Measurements from ENCODE around the gene MUC7. TPM values are rescaled to one million over a fixed set of nuclear protein-coding genes. Genes with fewer than 3 reads are reported as not detected.

The MUC7 gene
- total RNA-seq, 2 experiments from 2014 or later, result not detected

DNA sequence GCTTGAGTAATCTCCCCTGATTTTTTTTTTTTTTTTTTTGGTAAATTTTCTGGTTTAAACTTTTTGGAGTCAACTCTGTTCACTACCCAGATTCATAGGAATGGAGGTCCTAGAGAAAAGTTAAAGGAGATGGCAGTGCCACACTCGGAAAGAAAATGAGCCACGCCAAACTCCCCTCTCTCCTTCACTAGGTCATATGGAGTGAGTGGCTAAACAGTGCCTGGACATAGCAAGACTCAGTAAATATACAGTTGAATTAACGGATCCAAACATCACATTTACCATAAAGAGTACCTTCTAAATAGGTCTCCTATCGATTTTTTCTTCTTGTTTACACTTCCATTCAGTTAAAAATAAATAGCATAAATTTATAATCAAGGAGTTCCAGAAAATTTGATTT, 32.7 kb downstream of the MUC7 start:
- Mint-ChIP-seq H3K9me3 (no peaks in the 10 kb centered on the region), H3K36me3 (ENCODE audit: low read depth) (no peaks in the 10 kb centered on the region), H3K27ac (no peak overlapping the region), H3K4me3 (no peak overlapping the region), H3K4me1 (ENCODE audit: low read depth) (no peaks in the 10 kb centered on the region), H3K27me3 (ENCODE audit: low read depth) (no peaks in the 10 kb centered on the region)
- CTCF ChIA-PET, result interaction anchor here (1.3 kb wide), 1 partner anchor 12 kb away, joined by 4 read pairs; no protein-coding TSS in a partner anchor
- intact Hi-C loops (cut with micrococcal nuclease), result loop anchor here (1.0 to 10.0 kb wide), 5 partner anchors 55 to 815 kb away; no protein-coding TSS in a partner anchor
- DNase-seq, result no peak

DNA sequence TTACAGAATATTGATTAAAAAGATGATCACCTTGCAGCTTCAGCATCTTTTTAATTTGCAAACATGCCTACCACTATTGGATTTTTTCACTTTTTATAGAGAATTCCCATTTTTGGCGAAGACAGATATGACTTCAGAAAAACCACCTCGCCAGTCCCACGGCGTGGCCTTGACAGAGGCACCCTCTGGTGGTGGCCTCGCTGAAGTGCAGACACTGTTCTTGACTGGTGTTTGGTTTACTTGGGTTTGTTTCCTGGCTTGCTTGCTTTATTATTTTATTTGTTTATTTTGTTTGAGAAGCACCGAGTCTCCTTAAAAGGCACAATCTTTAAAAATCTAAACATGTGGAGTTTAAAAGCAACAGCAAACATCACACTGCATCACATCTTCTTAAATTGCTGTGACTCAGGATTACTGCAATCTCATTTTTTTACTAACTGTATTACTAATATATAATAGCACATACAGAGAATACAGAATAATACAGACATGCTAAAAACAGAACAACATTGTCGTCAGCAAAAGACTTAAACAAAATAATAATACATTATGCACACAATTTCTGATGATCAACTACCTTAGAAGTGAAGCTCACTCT, 33.3 kb downstream of the MUC7 start:
- Mint-ChIP-seq H3K4me1 (ENCODE audit: low read depth) (no peaks in the 10 kb centered on the region), H3K36me3 (ENCODE audit: low read depth) (no peaks in the 10 kb centered on the region), H3K9me3 (no peaks in the 10 kb centered on the region), H3K27ac (no peak overlapping the region), H3K4me3 (no peak overlapping the region), H3K27me3 (ENCODE audit: low read depth) (no peaks in the 10 kb centered on the region)
- CTCF ChIA-PET, result interaction anchor here (1.3 kb wide), 1 partner anchor 11 kb away, joined by 4 read pairs; no protein-coding TSS in a partner anchor
- DNase-seq, result peak; percentile 64
- intact Hi-C loops (cut with micrococcal nuclease), result loop anchor here (1.0 to 10.0 kb wide), 5 partner anchors 54 to 816 kb away; no protein-coding TSS in a partner anchor

DNA sequence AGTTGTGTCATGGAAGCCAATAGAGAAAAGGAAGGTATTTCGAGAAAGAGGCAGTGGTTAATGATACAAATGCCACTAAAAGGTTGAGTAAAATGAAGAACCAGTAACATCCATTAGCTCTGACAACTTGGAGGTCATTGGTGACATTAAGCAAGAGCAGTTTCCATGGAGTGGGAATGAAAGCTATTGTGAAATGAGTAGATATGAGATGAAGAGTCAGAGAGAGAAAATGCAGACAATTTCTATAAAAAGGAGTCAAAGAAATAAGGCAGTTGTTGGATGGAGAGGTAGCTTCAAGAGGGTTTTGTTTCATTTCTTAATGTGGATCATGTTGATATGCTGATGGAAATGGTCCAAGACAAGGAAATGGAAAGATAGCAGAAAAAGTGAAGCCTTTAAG, 36.8 kb downstream of the MUC7 start:
- Mint-ChIP-seq H3K4me3 (no peak overlapping the region), H3K9me3 (no peaks in the 10 kb centered on the region), H3K4me1 (ENCODE audit: low read depth) (no peaks in the 10 kb centered on the region), H3K27ac (no peak overlapping the region), H3K27me3 (ENCODE audit: low read depth) (peaks cover 8% of the 10 kb centered on the region), H3K36me3 (ENCODE audit: low read depth) (no peaks in the 10 kb centered on the region)
- CTCF ChIA-PET, result no interaction called here
- intact Hi-C loops (cut with micrococcal nuclease), result loop anchor here (5.0 to 10.0 kb wide), 2 partner anchors 254 to 326 kb away; no protein-coding TSS in a partner anchor
- no peak for DNase-seq

DNA sequence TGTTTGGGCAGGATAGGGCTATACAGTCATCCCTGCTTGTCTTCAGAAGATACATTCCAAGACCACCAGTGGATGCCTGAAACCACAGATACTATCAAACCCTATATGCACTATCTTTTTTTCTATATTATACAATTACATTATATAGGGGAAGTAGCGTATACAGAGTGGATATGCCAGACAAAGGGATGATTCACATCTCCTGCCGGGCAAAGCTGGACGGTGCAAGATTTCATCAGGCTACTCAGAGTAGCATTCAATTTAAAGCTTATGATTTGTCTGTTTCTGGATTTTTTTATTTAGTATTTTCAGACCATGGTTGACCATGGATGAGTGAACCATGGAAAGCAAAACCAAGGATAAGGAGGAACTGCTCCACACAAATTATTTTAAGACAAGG, 39.4 kb downstream of the MUC7 start:
- CTCF ChIA-PET, result interaction anchor here (0.5 to 0.9 kb wide), 3 partner anchors 332 to 992 kb away, joined by 3 read pairs; no protein-coding TSS in a partner anchor
- no peak overlapping the region for H3K4me3 Mint-ChIP-seq
- no peak for DNase-seq
- no peaks in the 10 kb centered on the region for H3K36me3 Mint-ChIP-seq (ENCODE audit: low read depth)
- no peak overlapping the region for H3K27ac Mint-ChIP-seq
- intact Hi-C loops (cut with micrococcal nuclease), result no loop called here
- H3K27me3 Mint-ChIP-seq (ENCODE audit: low read depth), result peaks cover 8% of the 10 kb centered on the region
- H3K4me1 Mint-ChIP-seq (ENCODE audit: low read depth), result no peaks in the 10 kb centered on the region
- no peaks in the 10 kb centered on the region for H3K9me3 Mint-ChIP-seq

DNA sequence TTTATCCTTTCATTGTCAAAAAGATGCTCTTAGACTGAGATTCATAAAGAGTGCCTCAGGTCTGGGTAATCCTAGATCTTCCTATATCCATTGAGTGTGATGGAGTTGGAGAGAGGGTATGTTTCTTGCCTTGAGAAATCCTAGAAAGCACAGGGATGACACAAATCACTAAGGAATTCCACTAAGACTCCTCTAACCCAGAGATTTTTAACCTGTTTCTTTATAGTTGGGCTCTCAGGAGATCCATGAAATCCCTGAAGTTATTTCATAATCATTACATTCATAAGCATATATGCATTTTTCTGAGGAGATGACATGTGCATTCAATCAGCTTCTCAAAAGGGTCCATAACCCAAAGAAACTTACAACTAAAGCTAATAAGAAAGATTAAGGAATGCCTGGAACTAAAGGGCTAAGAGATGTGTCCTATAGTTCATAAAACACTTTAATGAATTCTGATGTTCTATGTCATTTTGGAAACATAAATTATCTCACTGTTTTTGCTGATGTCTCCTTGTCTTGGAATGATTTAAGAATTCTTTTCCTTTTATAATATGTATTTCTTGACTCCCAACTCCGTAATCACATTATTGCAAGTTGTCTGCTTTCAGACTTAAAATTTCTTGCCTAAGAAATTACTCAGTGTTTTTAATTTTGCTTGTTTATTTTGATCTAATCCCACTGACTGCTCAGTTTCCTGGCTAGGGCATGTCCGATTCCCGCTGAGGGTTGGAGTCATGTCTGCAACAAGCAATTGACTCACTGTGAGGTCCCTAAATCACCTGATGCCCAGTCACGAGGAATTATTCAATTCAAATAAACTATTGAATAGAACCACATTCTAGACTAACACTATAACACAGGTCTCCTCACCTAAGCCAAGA, 43.6 kb downstream of the MUC7 start:
- no peak overlapping the region for H3K4me3 Mint-ChIP-seq
- H3K36me3 Mint-ChIP-seq (ENCODE audit: low read depth), result no peaks in the 10 kb centered on the region
- H3K27ac Mint-ChIP-seq, result no peak overlapping the region
- intact Hi-C loops (cut with micrococcal nuclease), result no loop called here
- H3K9me3 Mint-ChIP-seq, result no peaks in the 10 kb centered on the region
- CTCF ChIA-PET, result interaction anchor here (0.6 to 1.4 kb wide), 2 partner anchors 11 to 87 kb away, joined by 3 to 4 read pairs; no protein-coding TSS in a partner anchor
- no peak for DNase-seq
- no peaks in the 10 kb centered on the region for H3K4me1 Mint-ChIP-seq (ENCODE audit: low read depth)
- H3K27me3 Mint-ChIP-seq (ENCODE audit: low read depth), result peaks cover 8% of the 10 kb centered on the region

DNA sequence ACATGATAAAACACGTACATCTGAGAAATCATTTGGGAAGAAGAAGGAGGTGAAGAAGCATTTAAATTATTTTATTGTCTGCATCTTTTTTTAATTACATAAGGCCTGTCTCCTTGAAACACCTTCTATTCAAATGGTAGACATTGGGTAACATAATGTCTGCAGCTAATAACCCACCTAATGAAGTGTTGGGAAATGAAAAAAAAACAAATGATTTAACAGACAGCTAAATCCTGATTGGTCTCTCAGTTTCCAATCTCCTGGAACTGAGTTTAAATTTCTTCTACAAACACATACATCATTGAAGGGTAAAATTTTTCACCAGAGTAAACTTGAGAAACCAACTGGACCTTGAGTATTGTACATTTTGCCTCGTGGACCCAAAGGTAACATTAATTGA, 46.3 kb downstream of the MUC7 start, which contains the start of gene AMTN:
Gene AMTN (plus strand): TSS at position 301 of the 400 bp plus-strand sequence. CDS start 209 bp downstream, outside the sequence.
- CTCF ChIA-PET, result no interaction called here
- Mint-ChIP-seq H3K4me1 (ENCODE audit: low read depth) (no peaks in the 10 kb centered on the region), H3K9me3 (no peaks in the 10 kb centered on the region), H3K27me3 (ENCODE audit: low read depth) (peaks cover 9% of the 10 kb centered on the region), H3K36me3 (ENCODE audit: low read depth) (no peaks in the 10 kb centered on the region), H3K27ac (no peak within 1 kb of the TSS), H3K4me3 (no peak within 1 kb of the TSS)
- DNase-seq, result no peak
- intact Hi-C loops (cut with micrococcal nuclease), result no loop called here

DNA sequence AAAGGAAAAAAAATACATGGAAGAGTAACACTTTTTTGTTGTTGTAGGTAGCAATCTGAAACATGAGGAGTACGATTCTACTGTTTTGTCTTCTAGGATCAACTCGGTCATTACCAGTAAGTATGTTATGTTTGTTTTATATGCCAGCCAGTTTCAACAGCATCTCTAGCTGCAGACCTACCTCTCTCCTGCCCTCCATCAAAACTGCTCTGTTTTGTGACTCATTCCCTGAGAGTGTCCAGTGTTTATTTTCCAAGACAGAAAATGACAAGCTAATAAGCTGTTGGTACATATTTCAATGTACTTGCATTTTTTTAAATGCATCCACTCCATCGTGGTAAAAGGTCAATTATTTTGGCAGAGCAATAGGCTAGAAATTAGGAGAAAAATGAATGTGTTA, 46.7 kb downstream of the MUC7 start:
- intact Hi-C loops (cut with micrococcal nuclease), result no loop called here
- Mint-ChIP-seq H3K4me3 (no peak overlapping the region), H3K27me3 (ENCODE audit: low read depth) (peaks cover 5% of the 10 kb centered on the region), H3K27ac (no peak overlapping the region), H3K4me1 (ENCODE audit: low read depth) (no peaks in the 10 kb centered on the region), H3K36me3 (ENCODE audit: low read depth) (no peaks in the 10 kb centered on the region), H3K9me3 (no peaks in the 10 kb centered on the region)
- no peak for DNase-seq
- CTCF ChIA-PET, result no interaction called here

DNA sequence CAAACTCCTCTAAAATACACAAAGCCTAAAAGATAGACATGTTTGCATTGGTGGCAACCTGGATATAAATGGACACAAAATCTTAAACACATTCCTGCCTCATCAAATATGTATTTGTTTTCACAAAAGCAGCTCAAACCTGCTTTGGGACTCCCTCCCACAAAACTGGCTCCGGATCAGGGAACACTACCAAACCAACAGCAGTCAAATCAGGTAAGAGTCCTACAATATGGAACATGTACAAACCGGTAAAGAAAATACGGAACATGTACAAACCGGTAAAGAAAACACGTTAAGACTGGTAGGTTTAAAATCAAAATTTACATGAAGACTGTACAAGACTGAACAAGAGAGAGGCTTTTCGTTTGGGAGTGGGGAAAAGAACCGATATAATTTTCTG, 50.6 kb downstream of the MUC7 start:
- H3K27ac Mint-ChIP-seq, result no peak overlapping the region
- H3K4me3 Mint-ChIP-seq, result no peak overlapping the region
- intact Hi-C loops (cut with micrococcal nuclease), result no loop called here
- no peaks in the 10 kb centered on the region for H3K36me3 Mint-ChIP-seq (ENCODE audit: low read depth)
- H3K27me3 Mint-ChIP-seq (ENCODE audit: low read depth), result peaks cover 7% of the 10 kb centered on the region
- no peaks in the 10 kb centered on the region for H3K9me3 Mint-ChIP-seq
- H3K4me1 Mint-ChIP-seq (ENCODE audit: low read depth), result no peaks in the 10 kb centered on the region
- no peak for DNase-seq
- CTCF ChIA-PET, result no interaction called here

DNA sequence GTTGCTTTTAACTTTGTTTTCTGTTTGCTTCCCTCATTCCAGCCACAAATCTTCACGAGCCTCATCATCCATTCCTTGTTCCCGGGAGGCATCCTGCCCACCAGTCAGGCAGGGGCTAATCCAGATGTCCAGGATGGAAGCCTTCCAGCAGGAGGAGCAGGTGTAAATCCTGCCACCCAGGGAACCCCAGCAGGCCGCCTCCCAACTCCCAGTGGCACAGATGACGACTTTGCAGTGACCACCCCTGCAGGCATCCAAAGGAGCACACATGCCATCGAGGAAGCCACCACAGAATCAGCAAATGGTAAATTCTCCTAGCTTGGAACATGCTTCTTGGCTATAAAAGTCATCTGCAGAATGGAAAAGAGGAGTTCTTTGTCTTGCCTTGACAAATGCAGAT, 59.0 kb downstream of the MUC7 start:
- no peaks in the 10 kb centered on the region for H3K9me3 Mint-ChIP-seq

DNA sequence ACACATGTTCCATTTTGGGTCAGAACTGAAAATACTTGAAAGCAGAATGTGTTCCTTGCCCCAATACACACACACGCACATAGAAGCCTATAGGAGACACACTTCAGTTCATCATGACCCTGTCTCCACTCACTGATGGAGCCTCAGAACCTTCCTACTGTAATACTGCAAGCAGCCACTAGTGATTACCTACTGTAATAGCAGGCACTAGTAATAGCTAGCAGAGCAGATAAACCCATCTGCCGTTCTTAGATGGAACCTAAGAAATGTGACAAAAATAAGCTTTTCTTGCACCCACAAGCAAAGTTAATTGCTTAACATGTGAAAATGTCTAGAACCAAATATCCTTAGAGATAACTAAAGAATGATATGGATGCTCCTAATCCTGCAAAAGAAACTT, 60.0 kb downstream of the MUC7 start:
- H3K4me3 Mint-ChIP-seq, result no peak overlapping the region
- H3K27ac Mint-ChIP-seq, result no peak overlapping the region
- no peak for DNase-seq
- H3K9me3 Mint-ChIP-seq, result no peaks in the 10 kb centered on the region
- H3K36me3 Mint-ChIP-seq (ENCODE audit: low read depth), result no peaks in the 10 kb centered on the region
- H3K27me3 Mint-ChIP-seq (ENCODE audit: low read depth), result peaks cover 19% of the 10 kb centered on the region
- CTCF ChIA-PET, result no interaction called here
- intact Hi-C loops (cut with micrococcal nuclease), result no loop called here
- no peaks in the 10 kb centered on the region for H3K4me1 Mint-ChIP-seq (ENCODE audit: low read depth)

More for the DNA sequence above, 59.0 kb downstream of the MUC7 start:
- Mint-ChIP-seq H3K27ac (no peak overlapping the region), H3K36me3 (ENCODE audit: low read depth) (no peaks in the 10 kb centered on the region), H3K4me3 (no peak overlapping the region), H3K4me1 (ENCODE audit: low read depth) (no peaks in the 10 kb centered on the region), H3K27me3 (ENCODE audit: low read depth) (peaks cover 19% of the 10 kb centered on the region)
- intact Hi-C loops (cut with micrococcal nuclease), result no loop called here
- CTCF ChIA-PET, result no interaction called here
- no peak for DNase-seq
